H1 (cell line): Measurements from ENCODE around the gene ZNF813. TPM values are rescaled to one million over a fixed set of nuclear protein-coding genes. Genes with fewer than 3 reads are reported as not detected.

Experiments
- CTCF ChIA-PET: fragments of 300-600 bp; sonication (Branson Sonifier 250); formaldehyde crosslinking; loops from one replicate; lab custom pipeline; 2021; ENCODE audit not compliant: partially characterized antibody; lab: Charles Lee
- POLR2A ChIA-PET: fragments of 300-600 bp; sonication (Branson Sonifier 250); formaldehyde crosslinking; loops from one replicate; lab custom pipeline; 2021; ENCODE audit warnings: inconsistent platforms; ENCODE audit not compliant: partially characterized antibody; lab: Charles Lee
- DNase-seq, 2 experiments: peaks; one replicate each; pipeline versions ENCODE4 v3.0.0 to v3.0.0-alpha.2; 2010 to 2022; ENCODE audit warnings: low spot score in 2 of 2, low read depth in 1 of 2, mixed read lengths in 1 of 2
- FAIRE-seq: peaks from 2 replicates; lab custom pipeline; 2011; peaks lifted over from hg19 to GRCh38; lab: Jason Lieb, UNC
- H2AFZ ChIP-seq: 2 replicates; pipeline ENCODE4 v1.8.1; 2012; ENCODE audit warnings: low read length, inconsistent platforms
- H2AK5ac ChIP-seq: 2 replicates; pipeline ENCODE4 v1.6.1; 2013; ENCODE audit warnings: low read depth, low read length
- H2BK120ac ChIP-seq: replicated peaks from 2 replicates; pipeline ENCODE3; 2013; ENCODE audit warnings: low read depth, low read length, inconsistent platforms
- H2BK12ac ChIP-seq: 2 replicates; pipeline ENCODE4 v1.6.1; 2013; ENCODE audit warnings: low read depth, low read length
- H2BK15ac ChIP-seq: 2 replicates; pipeline ENCODE4 v1.6.1; 2013; ENCODE audit warnings: low read length
- H2BK20ac ChIP-seq: 2 replicates; pipeline ENCODE4 v1.6.1; 2013; ENCODE audit warnings: low read length
- H2BK5ac ChIP-seq: 2 replicates; pipeline ENCODE4 v1.6.1; 2013; ENCODE audit warnings: low read depth, low read length
- H3K14ac ChIP-seq: 2 replicates; pipeline ENCODE4 v1.6.1; 2013; ENCODE audit warnings: inconsistent platforms; ENCODE audit not compliant: insufficient read length
- H3K18ac ChIP-seq: 2 replicates; pipeline ENCODE4 v1.6.1; 2013; ENCODE audit warnings: low read length; ENCODE audit errors: extremely low read depth
- H3K23ac ChIP-seq: 2 replicates; pipeline ENCODE4 v1.6.1; 2013; ENCODE audit warnings: inconsistent platforms; ENCODE audit not compliant: insufficient read length
- H3K23me2 ChIP-seq: 2 replicates; pipeline ENCODE4 v1.6.1; 2013; ENCODE audit warnings: low read depth, low read length
- H3K27ac ChIP-seq: 2 replicates; pipeline ENCODE4 v1.6.1; 2011; ENCODE audit warnings: low read depth, low read length, inconsistent platforms
- H3K27me3 ChIP-seq, 4 experiments: replicated peaks in 1 of 4; 1 replicate in 1 of 4; 2 replicates in 3 of 4; pipeline versions ENCODE4 v1.6.1 to v1.8.1; 2011 to 2013; ENCODE audit warnings: low read length in 3 of 4, mild to moderate bottlenecking in 3 of 4, inconsistent platforms in 2 of 4, mixed read lengths in 2 of 4, moderate library complexity in 1 of 4; ENCODE audit not compliant: control insufficient read depth in 3 of 4, insufficient read depth in 3 of 4; ENCODE audit errors: extremely low read depth in 1 of 4
- H3K36me3 ChIP-seq, 4 experiments: 2 replicates each; pipeline versions ENCODE4 v1.6.1 to v1.8.1; 2011 to 2013; ENCODE audit warnings: mild to moderate bottlenecking in 4 of 4, low read length in 3 of 4, moderate library complexity in 2 of 4, control low read depth in 1 of 4, inconsistent platforms in 1 of 4; ENCODE audit not compliant: insufficient read depth in 4 of 4, control insufficient read depth in 2 of 4
- H3K4ac ChIP-seq: replicated peaks from 2 replicates; pipeline ENCODE3; 2013; ENCODE audit warnings: low read length, low read depth, mixed read lengths, inconsistent platforms; ENCODE audit not compliant: insufficient read length
- H3K4me1 ChIP-seq, 4 experiments: replicated peaks in 1 of 4; 1 replicate in 1 of 4; 2 replicates in 3 of 4; pipeline versions ENCODE4 v1.6.1 to v1.8.1; 2011 to 2013; ENCODE audit warnings: low read length in 3 of 4, inconsistent platforms in 2 of 4, mixed read lengths in 1 of 4; ENCODE audit not compliant: insufficient read depth in 4 of 4, control insufficient read depth in 3 of 4
- H3K4me2 ChIP-seq, 2 experiments: 2 replicates each; pipeline versions ENCODE4 v1.6.1 to v1.8.1; 2011 to 2013; ENCODE audit warnings: low read depth in 2 of 2, low read length in 2 of 2, control low read depth in 1 of 2, inconsistent platforms in 1 of 2, mild to moderate bottlenecking in 1 of 2; ENCODE audit not compliant: insufficient read depth in 1 of 2
- H3K4me3 ChIP-seq, 4 experiments: fragments of 200-600, 300-600 bp in 1 of 4; sonication (generic), shearing (Covaris generic), sonication (Bioruptor Twin) in 1 of 4; 2 replicates each; pipeline versions ENCODE4 v1.5.1 to v1.8.1; 2011 to 2016; ENCODE audit warnings: low read length in 4 of 4, low read depth in 3 of 4, control low read depth in 2 of 4, inconsistent platforms in 2 of 4, mild to moderate bottlenecking in 2 of 4, mixed read lengths in 1 of 4, moderate library complexity in 1 of 4; ENCODE audit not compliant: insufficient read depth in 2 of 4; ENCODE audit errors: extremely low read depth in 1 of 4
- H3K56ac ChIP-seq: replicated peaks from 2 replicates; pipeline ENCODE3; 2013; ENCODE audit warnings: low read depth, mild to moderate bottlenecking, mixed read lengths, low read length, inconsistent platforms; ENCODE audit not compliant: insufficient read length
- H3K79me1 ChIP-seq: 2 replicates; pipeline ENCODE4 v1.6.1; 2013; ENCODE audit warnings: low read depth, low read length, control low read depth
- H3K79me2 ChIP-seq, 2 experiments: 2 replicates each; pipeline versions ENCODE4 v1.6.1 to v1.8.1; 2012 to 2013; ENCODE audit warnings: low read length in 2 of 2, mild to moderate bottlenecking in 2 of 2, inconsistent platforms in 1 of 2; ENCODE audit not compliant: insufficient read depth in 2 of 2, control insufficient read depth in 1 of 2
- H3K9ac ChIP-seq, 4 experiments: replicated peaks in 1 of 4; 1 replicate in 1 of 4; 2 replicates in 3 of 4; pipeline versions ENCODE4 v1.6.1 to v1.8.1; 2011 to 2013; ENCODE audit warnings: low read depth in 3 of 4, low read length in 3 of 4, control low read depth in 2 of 4, mild to moderate bottlenecking in 2 of 4, moderate library complexity in 2 of 4, inconsistent platforms in 1 of 4; ENCODE audit errors: extremely low read depth in 1 of 4
- H3K9me3 ChIP-seq, 2 experiments: 2 replicates each; pipeline versions ENCODE4 v1.6.1 to v1.8.1; 2012 to 2013; ENCODE audit warnings: mild to moderate bottlenecking in 2 of 2, moderate library complexity in 2 of 2, control low read depth in 1 of 2, inconsistent platforms in 1 of 2, low read depth in 1 of 2, low read length in 1 of 2, mixed read lengths in 1 of 2; ENCODE audit not compliant: insufficient read depth in 2 of 2
- H4K20me1 ChIP-seq, 2 experiments: replicated peaks in 1 of 2; 2 replicates each; pipeline versions ENCODE3 to v1.8.1; 2011 to 2013; ENCODE audit warnings: inconsistent platforms in 2 of 2, low read length in 2 of 2, mild to moderate bottlenecking in 1 of 2; ENCODE audit not compliant: insufficient read depth in 2 of 2, control insufficient read depth in 1 of 2
- H4K5ac ChIP-seq: 2 replicates; pipeline ENCODE4 v1.6.1; 2013; ENCODE audit warnings: low read length, low read depth, mixed read lengths, inconsistent platforms; ENCODE audit not compliant: insufficient read length
- H4K8ac ChIP-seq: 2 replicates; pipeline ENCODE4 v1.8.0; 2013; ENCODE audit warnings: mild to moderate bottlenecking, moderate library complexity, low read length, inconsistent platforms; ENCODE audit not compliant: insufficient read depth; ENCODE audit errors: extremely low read depth
- H4K91ac ChIP-seq: replicated peaks from 2 replicates; pipeline ENCODE3; 2013; ENCODE audit warnings: low read length, mixed read lengths, inconsistent platforms; ENCODE audit not compliant: insufficient read length
- CHD2 ChIP-seq: IDR thresholded peaks from 2 replicates; pipeline ENCODE4 v1.6.1; 2012; ENCODE audit warnings: low read length, improper control_type of control experiment
- polyA plus RNA-seq, 7 experiments: library from polyadenylated mRNA; depleted of rRNA in 3 of 7; stranded (reverse) in 5 of 7; unstranded in 2 of 7; fragments of >200 nt in 5 of 7; fragments of 200-250 nt in 2 of 7; gene quantifications; 1 replicate in 5 of 7; 2 replicates in 1 of 7; 4 replicates in 1 of 7; pipeline versions ENCODE4 v1.2.1 to v1.2.3, GENCODE V29; 2011 to 2013; ENCODE audit warnings: missing spikeins in 2 of 7, mixed read lengths in 2 of 7
- total RNA-seq: library from RNA; stranded (reverse); fragmentation: NEBNext Ultra II Directional; extraction: Animal tissue kit (Norgen Biotek cat#: 25700); gene quantifications from 2 replicates; pipeline ENCODE4 v1.2.1, GENCODE V29; 2021
- TF ChIP-seq, protein P1 (sequence below): IDR thresholded peaks from 2 replicates; pipeline ENCODE4 v1.6.1; 2012; ENCODE audit warnings: inconsistent platforms

ZNF813 gene
- total and polyA plus RNA-seq, 2 of the 8 experiments (the other 6 are each of a cell fraction or from before 2014, with no cell fraction given), result 2.9 to 22.1 TPM

DNA sequence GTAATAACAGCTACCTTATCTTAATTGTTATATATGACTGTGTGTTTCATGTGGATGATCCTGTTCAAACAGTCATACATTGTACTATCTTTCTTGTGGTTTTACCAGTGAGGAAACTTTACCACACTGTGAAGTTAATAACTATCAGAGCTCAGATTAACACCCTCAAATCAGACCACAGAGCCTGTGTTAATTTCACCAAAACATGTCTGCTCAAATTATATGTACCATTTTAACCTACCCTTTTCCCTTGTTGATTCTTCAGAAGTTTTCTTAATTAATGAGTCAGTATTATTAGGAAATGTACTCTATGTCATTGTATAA is 68.7 kb downstream of the ZNF813 start:
- Histone ChIP-seq H2BK120ac (no peak overlapping the region), H2BK20ac (no peak overlapping the region), H2AK5ac (no peak overlapping the region), H3K4me2 (no peak overlapping the region), H2BK12ac (no peak overlapping the region), H3K36me3 (peaks cover 5 to 12% (median 12%) of the 10 kb centered on the region in 4 experiments; a peak in 7 of 8 replicates), H3K56ac (no peak overlapping the region), H3K79me1 (no peaks in the 10 kb centered on the region), H3K9me3 (no peaks in the 10 kb centered on the region), H3K23ac (no peak overlapping the region), H3K4me1 (peaks cover 0 to 5% (median 0%) of the 10 kb centered on the region in 4 experiments; a peak in 2 of 7 replicates), H3K4me3 (no peak overlapping the region), H4K8ac (no peak overlapping the region), H2BK15ac (no peak overlapping the region), H4K91ac (no peak overlapping the region), H3K79me2 (no peaks in the 10 kb centered on the region; a peak in 1 of 4 replicates), H3K4ac (no peak overlapping the region), H4K5ac (no peak overlapping the region), H2AFZ (no peak overlapping the region), H4K20me1 (peaks cover 2% of the 10 kb centered on the region in 2 experiments), H3K27ac (no peak overlapping the region), H3K27me3 (no peaks in the 10 kb centered on the region), H3K18ac (no peak overlapping the region), H3K14ac (no peak overlapping the region), H3K23me2 (peaks cover 6% of the 10 kb centered on the region; the same call in 1 of the 2 replicates), H3K9ac (no peak overlapping the region), H2BK5ac (no peak overlapping the region)
- no peak for DNase-seq
- no peak for FAIRE-seq
- no peak for TF ChIP-seq CHD2
- TF ChIP-seq, protein P1, sequence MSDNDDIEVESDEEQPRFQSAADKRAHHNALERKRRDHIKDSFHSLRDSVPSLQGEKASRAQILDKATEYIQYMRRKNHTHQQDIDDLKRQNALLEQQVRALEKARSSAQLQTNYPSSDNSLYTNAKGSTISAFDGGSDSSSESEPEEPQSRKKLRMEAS, result no peak
- ChIA-PET POLR2A (no interaction called here), CTCF (no interaction called here)
